ENCODE measurements around the gene TNFSF12.

TNFSF12 gene

DNA sequence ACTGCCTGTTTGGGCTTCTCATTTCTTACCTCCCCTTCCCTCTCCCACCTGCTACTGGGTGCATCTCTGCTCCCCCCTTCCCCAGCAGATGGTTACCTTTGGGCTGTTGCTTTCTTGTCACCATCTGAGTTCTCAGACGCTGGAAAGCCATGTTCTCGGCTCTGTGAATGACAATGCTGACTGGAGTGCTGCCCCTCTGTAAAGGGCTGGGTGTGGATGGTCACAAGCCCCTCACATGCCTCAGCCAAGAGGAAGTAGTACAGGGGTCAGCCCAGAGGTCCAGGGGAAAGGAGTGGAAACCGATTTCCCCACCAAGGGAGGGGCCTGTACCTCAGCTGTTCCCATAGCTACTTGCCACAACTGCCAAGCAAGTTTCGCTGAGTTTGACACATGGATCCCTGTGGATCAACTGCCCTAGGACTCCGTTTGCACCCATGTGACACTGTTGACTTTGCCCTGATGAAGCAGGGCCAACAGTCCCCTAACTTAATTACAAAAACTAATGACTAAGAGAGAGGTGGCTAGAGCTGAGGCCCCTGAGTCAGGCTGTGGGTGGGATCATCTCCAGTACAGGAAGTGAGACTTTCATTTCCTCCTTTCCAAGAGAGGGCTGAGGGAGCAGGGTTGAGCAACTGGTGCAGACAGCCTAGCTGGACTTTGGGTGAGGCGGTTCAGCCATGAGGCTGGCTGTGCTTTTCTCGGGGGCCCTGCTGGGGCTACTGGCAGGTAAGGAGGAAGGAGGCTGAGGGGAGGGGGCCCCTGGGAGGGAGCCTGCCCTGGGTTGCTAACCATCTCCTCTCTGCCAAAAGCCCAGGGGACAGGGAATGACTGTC, 30.4 kb downstream of the TNFSF12 start, which contains the start of gene CD68:
Gene CD68 (plus strand): TSS at position 638 of the 833 bp plus-strand sequence. CDS start 40 bp downstream, at position 678.
- peak; percentile 92 to 96 for DNase-seq (ENCODE audit: low read depth in 2 of 2)
- peak within 1 kb of the TSS in 1 of 2 donors; percentile 25 for H3K4me3 ChIP-seq (replicated peaks in 1 of 2; ENCODE audit: low read depth in 2 of 2, low read length in 2 of 2)
- TF ChIP-seq, protein P1, sequence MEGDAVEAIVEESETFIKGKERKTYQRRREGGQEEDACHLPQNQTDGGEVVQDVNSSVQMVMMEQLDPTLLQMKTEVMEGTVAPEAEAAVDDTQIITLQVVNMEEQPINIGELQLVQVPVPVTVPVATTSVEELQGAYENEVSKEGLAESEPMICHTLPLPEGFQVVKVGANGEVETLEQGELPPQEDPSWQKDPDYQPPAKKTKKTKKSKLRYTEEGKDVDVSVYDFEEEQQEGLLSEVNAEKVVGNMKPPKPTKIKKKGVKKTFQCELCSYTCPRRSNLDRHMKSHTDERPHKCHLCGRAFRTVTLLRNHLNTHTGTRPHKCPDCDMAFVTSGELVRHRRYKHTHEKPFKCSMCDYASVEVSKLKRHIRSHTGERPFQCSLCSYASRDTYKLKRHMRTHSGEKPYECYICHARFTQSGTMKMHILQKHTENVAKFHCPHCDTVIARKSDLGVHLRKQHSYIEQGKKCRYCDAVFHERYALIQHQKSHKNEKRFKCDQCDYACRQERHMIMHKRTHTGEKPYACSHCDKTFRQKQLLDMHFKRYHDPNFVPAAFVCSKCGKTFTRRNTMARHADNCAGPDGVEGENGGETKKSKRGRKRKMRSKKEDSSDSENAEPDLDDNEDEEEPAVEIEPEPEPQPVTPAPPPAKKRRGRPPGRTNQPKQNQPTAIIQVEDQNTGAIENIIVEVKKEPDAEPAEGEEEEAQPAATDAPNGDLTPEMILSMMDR (IDR thresholded peaks at IDR 0.05; ENCODE audit: low read depth, low read length), result no peak

GRCh38 chr17:7579834-7580603, 31.2 kb downstream of the TNFSF12 start:
- peak overlapping the region in 1 of 2 donors; percentile 25 for H3K4me3 ChIP-seq (replicated peaks in 1 of 2; ENCODE audit: low read depth in 2 of 2, low read length in 2 of 2)
- TF ChIP-seq, protein P1 (IDR thresholded peaks at IDR 0.05; ENCODE audit: low read depth, low read length), result no peak

GRCh38 chr17:7580604-7581575, 32.0 kb downstream of the TNFSF12 start:
- DNase-seq (ENCODE audit: low read depth in 2 of 2), result no peak
- TF ChIP-seq, protein P1 (IDR thresholded peaks at IDR 0.05; ENCODE audit: low read depth, low read length), result no peak
- no peak overlapping the region for H3K4me3 ChIP-seq (replicated peaks in 1 of 2; ENCODE audit: low read depth in 2 of 2, low read length in 2 of 2)

More at GRCh38 chr17:7579834-7580603, 31.2 kb downstream of the TNFSF12 start:
- DNase-seq (ENCODE audit: low read depth in 2 of 2), result no peak

- TF ChIP-seq, protein P1 (IDR thresholded peaks at IDR 0.05; ENCODE audit: low read depth, low read length), result no peak
- H3K4me3 ChIP-seq (replicated peaks in 1 of 2; ENCODE audit: low read depth in 2 of 2, low read length in 2 of 2), result peak overlapping the region; percentile 69 to 85
- DNase-seq (ENCODE audit: low read depth in 2 of 2), result no peak
Measured at GRCh38 chr17:7582396-7583252, 33.8 kb downstream of the TNFSF12 start.

GRCh38 chr17:7583253-7584109, 34.6 kb downstream of the TNFSF12 start, which contains the start of gene MPDU1:
Gene MPDU1, plus strand, starts transcription at chr17:7583852. Its CDS starts 11 bp downstream, at chr17:7583863.
- peak; percentile 98 to 99 for DNase-seq (ENCODE audit: low read depth in 2 of 2)
- TF ChIP-seq, protein P1 (IDR thresholded peaks at IDR 0.05; ENCODE audit: low read depth, low read length), result no peak
- H3K4me3 ChIP-seq (replicated peaks in 1 of 2; ENCODE audit: low read depth in 2 of 2, low read length in 2 of 2), result peak within 1 kb of the TSS; percentile 69 to 85

Measured in cardiac fibroblast (primary cell).